ENCODE measurements around the gene SPSB1.

The SPSB1 gene

DNA sequence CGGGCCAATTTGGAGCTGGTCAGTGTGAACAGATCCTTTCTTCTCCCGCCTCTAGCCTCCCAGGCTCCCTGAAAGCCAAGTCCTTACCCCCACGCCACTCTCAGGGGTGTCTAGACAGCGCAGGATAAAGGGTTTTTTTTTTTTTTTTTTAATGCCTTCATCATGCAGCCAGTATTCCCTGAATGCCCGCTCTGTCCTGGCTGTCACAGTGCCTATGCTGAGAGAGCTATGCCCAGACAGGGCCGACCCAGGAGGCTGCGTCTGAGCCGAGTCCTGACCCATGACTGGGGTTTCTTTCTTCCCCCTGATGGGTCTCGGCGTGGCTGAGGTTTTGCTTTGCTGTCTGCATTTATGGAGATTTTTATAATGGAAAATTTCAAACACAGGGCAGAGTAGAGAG is 18.3 kb downstream of the SPSB1 start:
- Histone ChIP-seq H3K36me3 (replicated peaks; ENCODE audit: insufficient read depth, low read length) (no peaks in the 10 kb centered on the region), H3K4me1 (ENCODE audit: low read length) (peaks cover 14% of the 10 kb centered on the region), H3K9me3 (replicated peaks; ENCODE audit: insufficient read depth, low read length) (no peaks in the 10 kb centered on the region), H3K9ac (ENCODE audit: low read length) (no peak overlapping the region), H3K4me3 (ENCODE audit: low read length) (no peak overlapping the region), H3F3A (ENCODE audit: insufficient read depth, low read length) (no peaks in the 10 kb centered on the region), H4K20me1 (ENCODE audit: insufficient read depth, low read length) (no peaks in the 10 kb centered on the region), H3K9me2 (replicated peaks; ENCODE audit: insufficient read depth, low read length) (no peaks in the 10 kb centered on the region), H2AFZ (ENCODE audit: low read length) (no peak overlapping the region), H3K27me3 (replicated peaks; ENCODE audit: insufficient read depth, low read length) (no peaks in the 10 kb centered on the region), H3K27ac (ENCODE audit: low read length) (no peak overlapping the region), H3K4me2 (ENCODE audit: low read depth, low read length) (no peak overlapping the region), H3K79me2 (ENCODE audit: low read length) (0 out of 2 replicates have a peak, but pooled peaks cover 3% of the 10 kb centered on the region)
- DNase-seq, result no peak
- TF ChIP-seq EZH2phosphoT487 (IDR thresholded peaks at IDR 0.05; ENCODE audit: low read length) (no peak), EZH2 (optimal IDR thresholded peaks at IDR 0.05; ENCODE audit: low read depth, low read length) (no peak)
- TF ChIP-seq, protein P1, sequence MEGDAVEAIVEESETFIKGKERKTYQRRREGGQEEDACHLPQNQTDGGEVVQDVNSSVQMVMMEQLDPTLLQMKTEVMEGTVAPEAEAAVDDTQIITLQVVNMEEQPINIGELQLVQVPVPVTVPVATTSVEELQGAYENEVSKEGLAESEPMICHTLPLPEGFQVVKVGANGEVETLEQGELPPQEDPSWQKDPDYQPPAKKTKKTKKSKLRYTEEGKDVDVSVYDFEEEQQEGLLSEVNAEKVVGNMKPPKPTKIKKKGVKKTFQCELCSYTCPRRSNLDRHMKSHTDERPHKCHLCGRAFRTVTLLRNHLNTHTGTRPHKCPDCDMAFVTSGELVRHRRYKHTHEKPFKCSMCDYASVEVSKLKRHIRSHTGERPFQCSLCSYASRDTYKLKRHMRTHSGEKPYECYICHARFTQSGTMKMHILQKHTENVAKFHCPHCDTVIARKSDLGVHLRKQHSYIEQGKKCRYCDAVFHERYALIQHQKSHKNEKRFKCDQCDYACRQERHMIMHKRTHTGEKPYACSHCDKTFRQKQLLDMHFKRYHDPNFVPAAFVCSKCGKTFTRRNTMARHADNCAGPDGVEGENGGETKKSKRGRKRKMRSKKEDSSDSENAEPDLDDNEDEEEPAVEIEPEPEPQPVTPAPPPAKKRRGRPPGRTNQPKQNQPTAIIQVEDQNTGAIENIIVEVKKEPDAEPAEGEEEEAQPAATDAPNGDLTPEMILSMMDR (IDR thresholded peaks at IDR 0.05; ENCODE audit: low read length), result no peak

DNA sequence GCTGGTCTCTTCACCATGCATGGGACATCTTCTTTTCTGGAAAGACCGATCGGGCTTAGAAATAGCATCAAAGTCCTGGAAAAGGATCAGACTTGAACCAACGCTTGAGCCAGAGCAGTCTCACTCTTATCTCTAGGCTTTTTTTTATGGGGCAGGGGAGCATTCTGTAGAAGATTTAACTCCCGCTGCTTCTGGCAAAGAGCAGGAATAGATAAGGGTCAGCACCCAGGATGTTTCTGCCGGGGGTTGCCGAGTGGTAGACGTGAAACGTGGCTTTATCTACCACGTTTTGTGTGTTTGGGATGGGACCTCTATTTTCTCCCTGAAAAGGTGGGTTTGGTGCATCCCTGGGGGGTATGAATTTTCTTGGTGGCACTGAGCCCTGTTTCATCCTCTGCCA is 18.8 kb downstream of the SPSB1 start:
- no peak for DNase-seq
- no peak for TF ChIP-seq EZH2phosphoT487 (IDR thresholded peaks at IDR 0.05; ENCODE audit: low read length)
- TF ChIP-seq EZH2 (optimal IDR thresholded peaks at IDR 0.05; ENCODE audit: low read depth, low read length), result no peak
- TF ChIP-seq, protein P1 (IDR thresholded peaks at IDR 0.05; ENCODE audit: low read length), result no peak
- H3K4me2 ChIP-seq (ENCODE audit: low read depth, low read length), result no peak overlapping the region
- no peak overlapping the region for H2AFZ ChIP-seq (ENCODE audit: low read length)
- H3K4me3 ChIP-seq (ENCODE audit: low read length), result no peak overlapping the region
- no peaks in the 10 kb centered on the region for H3K9me3 ChIP-seq (replicated peaks; ENCODE audit: insufficient read depth, low read length)
- no peak overlapping the region for H3K27ac ChIP-seq (ENCODE audit: low read length)
- peaks cover 15% of the 10 kb centered on the region for H3K4me1 ChIP-seq (ENCODE audit: low read length)
- peaks cover 3% of the 10 kb centered on the region; the same call in 1 of the 2 replicates for H3K79me2 ChIP-seq (ENCODE audit: low read length)
- no peaks in the 10 kb centered on the region for H4K20me1 ChIP-seq (ENCODE audit: insufficient read depth, low read length)
- H3K9me2 ChIP-seq (replicated peaks; ENCODE audit: insufficient read depth, low read length), result no peaks in the 10 kb centered on the region
- no peaks in the 10 kb centered on the region for H3K27me3 ChIP-seq (replicated peaks; ENCODE audit: insufficient read depth, low read length)
- H3F3A ChIP-seq (ENCODE audit: insufficient read depth, low read length), result no peaks in the 10 kb centered on the region
- H3K9ac ChIP-seq (ENCODE audit: low read length), result no peak overlapping the region
- no peaks in the 10 kb centered on the region for H3K36me3 ChIP-seq (replicated peaks; ENCODE audit: insufficient read depth, low read length)

DNA sequence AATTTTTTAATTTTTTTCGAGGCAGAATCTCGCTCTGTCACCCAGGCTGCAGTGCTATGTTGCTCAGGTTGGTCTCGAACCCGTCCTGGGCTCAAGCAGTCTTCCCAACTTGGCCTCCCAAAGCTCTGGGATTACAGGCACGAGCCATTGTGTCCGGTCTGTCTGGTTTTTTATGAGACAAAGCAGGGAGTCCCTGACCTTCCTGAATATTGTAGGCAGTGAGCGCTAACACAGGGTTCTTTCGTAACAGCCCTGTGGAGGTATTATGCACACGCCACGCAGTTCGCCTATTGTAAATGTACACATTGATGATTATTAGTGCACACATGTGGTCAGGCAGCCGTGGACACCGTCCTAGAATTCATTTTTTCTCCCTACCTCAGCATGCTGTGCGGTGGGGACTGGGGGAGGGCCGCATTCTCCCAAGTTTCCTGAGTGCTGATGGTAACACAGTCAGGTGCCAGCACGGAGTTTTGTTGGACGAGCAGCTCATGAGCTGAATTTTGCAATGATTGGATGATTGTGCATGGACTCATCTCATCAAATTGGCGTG is 19.6 kb downstream of the SPSB1 start:
- Histone ChIP-seq H3K4me3 (ENCODE audit: low read length) (no peak overlapping the region), H4K20me1 (ENCODE audit: insufficient read depth, low read length) (no peaks in the 10 kb centered on the region), H3K36me3 (replicated peaks; ENCODE audit: insufficient read depth, low read length) (no peaks in the 10 kb centered on the region), H3K4me2 (ENCODE audit: low read depth, low read length) (no peak overlapping the region), H3K9me3 (replicated peaks; ENCODE audit: insufficient read depth, low read length) (no peaks in the 10 kb centered on the region), H2AFZ (ENCODE audit: low read length) (no peak overlapping the region), H3K27me3 (replicated peaks; ENCODE audit: insufficient read depth, low read length) (no peaks in the 10 kb centered on the region), H3K9ac (ENCODE audit: low read length) (no peak overlapping the region), H3K79me2 (ENCODE audit: low read length) (peaks cover 3% of the 10 kb centered on the region; the same call in 1 of the 2 replicates), H3F3A (ENCODE audit: insufficient read depth, low read length) (no peaks in the 10 kb centered on the region), H3K4me1 (ENCODE audit: low read length) (peaks cover 15% of the 10 kb centered on the region), H3K27ac (ENCODE audit: low read length) (no peak overlapping the region), H3K9me2 (replicated peaks; ENCODE audit: insufficient read depth, low read length) (no peaks in the 10 kb centered on the region)
- no peak for TF ChIP-seq EZH2phosphoT487 (IDR thresholded peaks at IDR 0.05; ENCODE audit: low read length)
- DNase-seq, result no peak

DNA sequence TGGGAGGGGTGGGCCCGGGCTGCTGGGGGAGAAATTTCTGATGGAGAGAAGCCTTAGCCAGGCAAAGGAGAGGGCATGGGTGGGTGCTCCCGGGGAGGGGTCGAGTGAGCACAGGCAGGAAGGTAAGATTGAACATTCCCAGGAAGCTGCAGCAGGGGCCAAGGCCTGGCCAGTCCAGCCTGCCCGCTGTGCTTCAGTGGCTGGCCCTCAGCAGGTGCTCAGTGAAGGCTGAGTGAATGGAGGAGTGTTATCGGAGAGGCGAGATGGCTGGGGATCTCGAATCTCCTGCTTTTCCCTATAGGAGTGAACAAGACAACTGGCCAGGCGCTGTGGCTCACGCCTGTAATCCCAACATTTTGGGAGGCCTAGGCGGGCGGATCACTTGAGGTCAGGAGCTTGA is 20.9 kb downstream of the SPSB1 start:
- Histone ChIP-seq H3K9ac (ENCODE audit: low read length) (no peak overlapping the region), H3K4me2 (ENCODE audit: low read depth, low read length) (no peak overlapping the region), H2AFZ (ENCODE audit: low read length) (no peak overlapping the region), H3K4me3 (ENCODE audit: low read length) (no peak overlapping the region), H3F3A (ENCODE audit: insufficient read depth, low read length) (no peaks in the 10 kb centered on the region), H3K36me3 (replicated peaks; ENCODE audit: insufficient read depth, low read length) (no peaks in the 10 kb centered on the region), H3K9me3 (replicated peaks; ENCODE audit: insufficient read depth, low read length) (no peaks in the 10 kb centered on the region), H3K4me1 (ENCODE audit: low read length) (peaks cover 15% of the 10 kb centered on the region), H3K27me3 (replicated peaks; ENCODE audit: insufficient read depth, low read length) (no peaks in the 10 kb centered on the region), H3K79me2 (ENCODE audit: low read length) (no peaks in the 10 kb centered on the region; the same call in 1 of the 2 replicates), H4K20me1 (ENCODE audit: insufficient read depth, low read length) (no peaks in the 10 kb centered on the region), H3K9me2 (replicated peaks; ENCODE audit: insufficient read depth, low read length) (no peaks in the 10 kb centered on the region), H3K27ac (ENCODE audit: low read length) (no peak overlapping the region)
- TF ChIP-seq, protein P1 (IDR thresholded peaks at IDR 0.05; ENCODE audit: low read length), result no peak
- TF ChIP-seq EZH2 (optimal IDR thresholded peaks at IDR 0.05; ENCODE audit: low read depth, low read length) (no peak), EZH2phosphoT487 (IDR thresholded peaks at IDR 0.05; ENCODE audit: low read length) (no peak)
- DNase-seq, result no peak
